ENCODE results near the gene ENTPD3. TPM values are rescaled to one million over a fixed set of nuclear protein-coding genes. Genes with fewer than 3 reads are reported as not detected.

ENTPD3 gene
- total and polyA plus RNA-seq, 2 of the 13 experiments (the other 11 are each of a cell fraction or from before 2014, with no cell fraction given), result 0.07 TPM; not detected in 1

GRCh38 chr3:40452876-40453730, 66.1 kb downstream of the ENTPD3 start (continued):
- TF ChIP-seq, protein P1, sequence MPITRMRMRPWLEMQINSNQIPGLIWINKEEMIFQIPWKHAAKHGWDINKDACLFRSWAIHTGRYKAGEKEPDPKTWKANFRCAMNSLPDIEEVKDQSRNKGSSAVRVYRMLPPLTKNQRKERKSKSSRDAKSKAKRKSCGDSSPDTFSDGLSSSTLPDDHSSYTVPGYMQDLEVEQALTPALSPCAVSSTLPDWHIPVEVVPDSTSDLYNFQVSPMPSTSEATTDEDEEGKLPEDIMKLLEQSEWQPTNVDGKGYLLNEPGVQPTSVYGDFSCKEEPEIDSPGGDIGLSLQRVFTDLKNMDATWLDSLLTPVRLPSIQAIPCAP (CRISPR knock-in tag; IDR thresholded peaks at IDR 0.05; ENCODE audit: low read depth), result no peak
- TF ChIP-seq ZKSCAN8 (CRISPR knock-in tag; IDR thresholded peaks at IDR 0.05; ENCODE audit: borderline replicate concordance), result no peak
- peak; percentile 85 for TF ChIP-seq NRL (CRISPR knock-in tag; IDR thresholded peaks at IDR 0.05; ENCODE audit: borderline replicate concordance)
- TF ChIP-seq KDM4B (CRISPR knock-in tag; IDR thresholded peaks at IDR 0.05), result peak; percentile 45; the same call in 1 of the 2 replicates
- no peak for TF ChIP-seq ZNF790 (CRISPR knock-in tag; IDR thresholded peaks at IDR 0.05; ENCODE audit: borderline replicate concordance)
- TF ChIP-seq, protein P2, sequence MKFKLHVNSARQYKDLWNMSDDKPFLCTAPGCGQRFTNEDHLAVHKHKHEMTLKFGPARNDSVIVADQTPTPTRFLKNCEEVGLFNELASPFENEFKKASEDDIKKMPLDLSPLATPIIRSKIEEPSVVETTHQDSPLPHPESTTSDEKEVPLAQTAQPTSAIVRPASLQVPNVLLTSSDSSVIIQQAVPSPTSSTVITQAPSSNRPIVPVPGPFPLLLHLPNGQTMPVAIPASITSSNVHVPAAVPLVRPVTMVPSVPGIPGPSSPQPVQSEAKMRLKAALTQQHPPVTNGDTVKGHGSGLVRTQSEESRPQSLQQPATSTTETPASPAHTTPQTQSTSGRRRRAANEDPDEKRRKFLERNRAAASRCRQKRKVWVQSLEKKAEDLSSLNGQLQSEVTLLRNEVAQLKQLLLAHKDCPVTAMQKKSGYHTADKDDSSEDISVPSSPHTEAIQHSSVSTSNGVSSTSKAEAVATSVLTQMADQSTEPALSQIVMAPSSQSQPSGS (CRISPR knock-in tag; IDR thresholded peaks at IDR 0.05), result peak; percentile 99
- no peak for TF ChIP-seq ZNF773 (CRISPR knock-in tag; IDR thresholded peaks at IDR 0.05; ENCODE audit: borderline replicate concordance)
- no peak for TF ChIP-seq NR3C1 (CRISPR knock-in tag; IDR thresholded peaks at IDR 0.05)
- TF ChIP-seq KMT2A (CRISPR knock-in tag; IDR thresholded peaks at IDR 0.05), result peak; percentile 57; the same call in 1 of the 2 replicates
- no peak for TF ChIP-seq ZSCAN30 (CRISPR knock-in tag; IDR thresholded peaks at IDR 0.05)
- peak; percentile 44; the same call in 1 of the 2 replicates for TF ChIP-seq ZZZ3 (CRISPR knock-in tag; IDR thresholded peaks at IDR 0.05; ENCODE audit: borderline replicate concordance)
- TF ChIP-seq ZNF775 (CRISPR knock-in tag; IDR thresholded peaks at IDR 0.05; ENCODE audit: borderline replicate concordance), result no peak
- TF ChIP-seq ETV6 (CRISPR knock-in tag; conservative IDR thresholded peaks at IDR 0.05), result no peak
- TF ChIP-seq HOXA3 (CRISPR knock-in tag; IDR thresholded peaks at IDR 0.05), result peak; percentile 99
- no peak for TF ChIP-seq ZBTB42 (CRISPR knock-in tag; IDR thresholded peaks at IDR 0.05)
- no peak for TF ChIP-seq ZBTB40 (IDR thresholded peaks at IDR 0.05)
- peak; percentile 48 for TF ChIP-seq ZBTB40 (CRISPR knock-in tag; IDR thresholded peaks at IDR 0.05)
- peak; percentile 96 for TF ChIP-seq ZMYM4 (CRISPR knock-in tag; IDR thresholded peaks at IDR 0.05)
- no peak for TF ChIP-seq ZNF232 (CRISPR knock-in tag; IDR thresholded peaks at IDR 0.05; ENCODE audit: borderline replicate concordance)
